K562 (cell line): ENCODE measurements around the gene SORCS2.

ENCODE experiments used
- CTCF ChIP-seq, 3 experiments: IDR thresholded peaks in 2 of 3; conservative IDR thresholded peaks in 1 of 3; 2 replicates each; pipeline ENCODE4 v1.5.1; 2011 to 2012; ENCODE audit warnings: low read length in 3 of 3, mild to moderate bottlenecking in 3 of 3, control low read depth in 2 of 3, improper control_type of control experiment in 1 of 3, inconsistent platforms in 1 of 3, low read depth in 1 of 3, mixed read lengths in 1 of 3, moderate library complexity in 1 of 3; ENCODE audit not compliant: insufficient read depth in 2 of 3
- POLR2A ChIP-seq: fragments of 450-650 bp; conservative IDR thresholded peaks from 2 replicates; pipeline ENCODE4 v1.6.1; 2016
- ZNF384 ChIP-seq: IDR thresholded peaks from 2 replicates; pipeline ENCODE4 v1.6.1; 2012; ENCODE audit warnings: low read depth, low read length, improper control_type of control experiment

- no peak for TF ChIP-seq CTCF (IDR thresholded peaks at IDR 0.05 in 2 of 3, conservative IDR thresholded peaks at IDR 0.05 in 1 of 3; ENCODE audit: insufficient read depth in 2 of 3, low read depth in 1 of 3, low read length in 3 of 3)
- TF ChIP-seq POLR2A, result no peak
- TF ChIP-seq ZNF384, result no peak
These were observed 136.0 kb downstream of the SORCS2 start for GRCh38 chr4:7328162-7328912.
